H9 (cell line): ENCODE measurements around the gene DLG1. TPM values are rescaled to one million over a fixed set of nuclear protein-coding genes. Genes with fewer than 3 reads are reported as not detected.

ENCODE experiments used
- DNase-seq: peaks from one replicate; pipeline ENCODE4 v3.0.0-alpha.2; 2017
- H2AFZ ChIP-seq: one replicate; pipeline ENCODE4 v1.6.1; 2013; ENCODE audit warnings: mild to moderate bottlenecking, low read length, control low read depth, moderate library complexity
- H2AK5ac ChIP-seq: 2 replicates; pipeline ENCODE4 v1.6.1; 2013; ENCODE audit warnings: low read length, control low read depth, mixed read lengths; ENCODE audit not compliant: insufficient read length
- H2BK120ac ChIP-seq: one replicate; pipeline ENCODE4 v1.6.1; 2013; ENCODE audit warnings: low read depth, mild to moderate bottlenecking, low read length, control low read depth, inconsistent platforms; ENCODE audit not compliant: poor library complexity, severe bottlenecking
- H2BK12ac ChIP-seq: 2 replicates; pipeline ENCODE4 v1.6.1; 2013; ENCODE audit warnings: low read length, control low read depth, mixed read lengths, low read depth; ENCODE audit not compliant: insufficient read length
- H2BK15ac ChIP-seq: 2 replicates; pipeline ENCODE4 v1.6.1; 2013; ENCODE audit warnings: low read depth, low read length, control low read depth
- H2BK20ac ChIP-seq: one replicate; pipeline ENCODE4 v1.6.1; 2013; ENCODE audit warnings: low read depth, mild to moderate bottlenecking, low read length, control low read depth, inconsistent platforms; ENCODE audit not compliant: poor library complexity, severe bottlenecking
- H2BK5ac ChIP-seq: 2 replicates; pipeline ENCODE4 v1.6.1; 2013; ENCODE audit warnings: low read length, control low read depth, mixed read lengths; ENCODE audit not compliant: insufficient read length
- H3K14ac ChIP-seq: 2 replicates; pipeline ENCODE4 v1.6.1; 2013; ENCODE audit warnings: low read length, control low read depth; ENCODE audit not compliant: insufficient read depth
- H3K18ac ChIP-seq: 2 replicates; pipeline ENCODE4 v1.6.1; 2013; ENCODE audit warnings: low read depth, mild to moderate bottlenecking, mixed read lengths, low read length, control low read depth; ENCODE audit not compliant: insufficient read length
- H3K23ac ChIP-seq: 2 replicates; pipeline ENCODE4 v1.6.1; 2013; ENCODE audit warnings: low read length, control low read depth, mixed read lengths, low read depth; ENCODE audit not compliant: insufficient read length
- H3K23me2 ChIP-seq: 2 replicates; pipeline ENCODE4 v1.6.1; 2013; ENCODE audit warnings: low read depth, mild to moderate bottlenecking, mixed read lengths, low read length, control low read depth; ENCODE audit not compliant: insufficient read length, poor library complexity, severe bottlenecking
- H3K27ac ChIP-seq: 2 replicates; pipeline ENCODE4 v1.5.1; 2013; ENCODE audit warnings: low read length, control low read depth, mixed read lengths, low read depth; ENCODE audit not compliant: insufficient read length
- H3K27me3 ChIP-seq: 2 replicates; pipeline ENCODE4 v1.6.1; 2013; ENCODE audit warnings: low read length, control low read depth, inconsistent platforms; ENCODE audit not compliant: insufficient read depth
- H3K4ac ChIP-seq: 2 replicates; pipeline ENCODE4 v1.6.1; 2013; ENCODE audit warnings: low read depth, mild to moderate bottlenecking, control low read depth, inconsistent platforms, low read length, moderate library complexity
- H3K4me1 ChIP-seq: 2 replicates; pipeline ENCODE4 v1.6.1; 2013; ENCODE audit warnings: low read length, control low read depth, inconsistent platforms; ENCODE audit not compliant: insufficient read depth
- H3K4me2 ChIP-seq: 2 replicates; pipeline ENCODE4 v1.6.1; 2013; ENCODE audit warnings: low read length, control low read depth, mixed read lengths; ENCODE audit not compliant: insufficient read length, insufficient read depth
- H3K56ac ChIP-seq: 2 replicates; pipeline ENCODE4 v1.6.1; 2013; ENCODE audit warnings: low read depth, mild to moderate bottlenecking, mixed read lengths, low read length, control low read depth; ENCODE audit not compliant: insufficient read length
- H3K79me1 ChIP-seq: 2 replicates; pipeline ENCODE4 v1.6.1; 2013; ENCODE audit warnings: low read depth, mild to moderate bottlenecking, moderate library complexity, low read length, control low read depth, inconsistent platforms; ENCODE audit not compliant: insufficient read depth, poor library complexity, severe bottlenecking
- H3K79me2 ChIP-seq: 2 replicates; pipeline ENCODE4 v1.6.1; 2013; ENCODE audit warnings: low read length, control low read depth, inconsistent platforms; ENCODE audit not compliant: insufficient read depth
- H3K9ac ChIP-seq: 2 replicates; pipeline ENCODE4 v1.6.1; 2013; ENCODE audit warnings: low read length, control low read depth, mixed read lengths; ENCODE audit not compliant: insufficient read length; ENCODE audit errors: extremely low read depth
- H3K9me3 ChIP-seq: one replicate; pipeline ENCODE4 v1.6.1; 2013; ENCODE audit warnings: low read depth, low read length, inconsistent platforms; ENCODE audit not compliant: control insufficient read depth
- H3T11ph ChIP-seq: one replicate; pipeline ENCODE4 v1.6.1; 2013; ENCODE audit warnings: mild to moderate bottlenecking, low read length, control low read depth, inconsistent platforms
- H4K20me1 ChIP-seq: one replicate; pipeline ENCODE4 v1.6.1; 2013; ENCODE audit not compliant: control insufficient read depth, insufficient read length, insufficient read depth
- H4K5ac ChIP-seq: 2 replicates; pipeline ENCODE4 v1.6.1; 2013; ENCODE audit warnings: low read depth, mild to moderate bottlenecking, mixed read lengths, low read length, control low read depth; ENCODE audit not compliant: insufficient read length
- H4K8ac ChIP-seq: replicated peaks from 2 replicates; pipeline ENCODE4 v1.6.1; 2013; ENCODE audit warnings: low read length, control low read depth, mixed read lengths, low read depth; ENCODE audit not compliant: insufficient read length
- H4K91ac ChIP-seq: 2 replicates; pipeline ENCODE4 v1.6.1; 2013; ENCODE audit warnings: low read depth, mild to moderate bottlenecking, moderate library complexity, mixed read lengths, low read length, control low read depth; ENCODE audit not compliant: insufficient read length
- H3K27ac Mint-ChIP-seq, 3 experiments: 2 replicates in 2 of 3; 3 replicates in 1 of 3; pipeline ENCODE4 v1.8.0; 2020 to 2021; ENCODE audit warnings: mixed read lengths in 3 of 3, mild to moderate bottlenecking in 1 of 3, moderate library complexity in 1 of 3
- H3K27me3 Mint-ChIP-seq: 2 replicates; pipeline ENCODE4 v1.8.0; 2021; ENCODE audit warnings: low read depth, mild to moderate bottlenecking, moderate library complexity, mixed read lengths
- H3K36me3 Mint-ChIP-seq, 3 experiments: 2 replicates in 2 of 3; 3 replicates in 1 of 3; pipeline ENCODE4 v1.8.0; 2020 to 2021; ENCODE audit warnings: low read depth in 3 of 3, mixed read lengths in 3 of 3; ENCODE audit not compliant: insufficient read depth in 1 of 3
- H3K4me1 Mint-ChIP-seq, 2 experiments: 2 replicates each; pipeline ENCODE4 v1.8.0; 2020; ENCODE audit warnings: mixed read lengths in 2 of 2
- H3K4me3 Mint-ChIP-seq, 2 experiments: 2 replicates in 1 of 2; 3 replicates in 1 of 2; pipeline ENCODE4 v1.8.0; 2020 to 2021; ENCODE audit warnings: mild to moderate bottlenecking in 2 of 2, mixed read lengths in 2 of 2, moderate library complexity in 1 of 2
- H3K9me3 Mint-ChIP-seq, 2 experiments: 2 replicates in 1 of 2; 3 replicates in 1 of 2; pipeline ENCODE4 v1.8.0; 2020; ENCODE audit warnings: mild to moderate bottlenecking in 2 of 2, mixed read lengths in 2 of 2, moderate library complexity in 1 of 2
- WGBS: extraction: QIAGEN DNeasy Blood & Tissue Kit; methylation state at CpG from one replicate; pipeline ENCODE4 v1.1.7; 2013; ENCODE audit warnings: missing lambda C conversion rate, low lambda C conversion rate, mixed read lengths; ENCODE audit not compliant: insufficient read length; ENCODE audit errors: extremely low coverage; 5-methylcytosine and 5-hydroxymethylcytosine counted together
- total RNA-seq: library from RNA; stranded (reverse); gene quantifications from 2 replicates; pipeline ENCODE4 v1.2.1, GENCODE V29; 2021
- TF ChIP-seq, protein P1 (sequence below): fragments of 200-600 bp; sonication (generic); conservative IDR thresholded peaks from 3 replicates; pipeline ENCODE4 v1.8.0; 2021; ENCODE audit warnings: antibody characterized with exemption, mild to moderate bottlenecking

Gene DLG1
- total RNA-seq, 1 experiment from 2014 or later = 84.1 TPM

DNA sequence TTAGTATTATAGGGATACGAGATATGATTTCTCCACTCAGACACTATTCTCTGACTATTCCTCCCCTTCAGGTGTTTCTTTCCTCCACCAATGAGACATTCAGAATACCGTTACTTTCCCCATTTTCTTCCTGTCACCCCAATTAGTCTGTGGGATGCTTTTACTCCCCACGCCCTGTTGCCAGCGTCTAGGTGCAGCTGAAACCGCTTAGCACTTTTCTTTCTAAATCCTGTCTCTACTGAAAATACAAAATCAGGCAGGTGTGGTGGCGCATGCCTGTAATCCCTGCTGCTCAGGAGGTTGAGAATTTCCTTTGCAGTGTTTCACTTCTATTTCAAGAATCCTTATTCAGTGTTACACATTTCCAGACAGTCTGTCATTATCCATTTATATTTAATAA is 49.6 kb upstream of the DLG1 start:
- no peak for DNase-seq
- Histone ChIP-seq H2AFZ (no peak overlapping the region), H2BK12ac (no peak overlapping the region), H4K91ac (no peak overlapping the region), H3K4ac (no peak overlapping the region), H3K18ac (no peak overlapping the region), H2BK15ac (no peak overlapping the region), H3K9me3 (no peaks in the 10 kb centered on the region), H3K23me2 (no peaks in the 10 kb centered on the region), H4K20me1 (peaks cover 2% of the 10 kb centered on the region), H3K27me3 (no peaks in the 10 kb centered on the region), H4K5ac (no peak overlapping the region), H4K8ac (no peak overlapping the region), H3K4me2 (no peak overlapping the region), H3K14ac (no peak overlapping the region), H2BK20ac (no peak overlapping the region), H2AK5ac (no peak overlapping the region), H3T11ph (no peak overlapping the region), H3K9ac (no peak overlapping the region), H3K23ac (no peak overlapping the region), H3K27ac (no peak overlapping the region), H3K79me1 (no peaks in the 10 kb centered on the region), H3K56ac (no peak overlapping the region), H3K79me2 (no peaks in the 10 kb centered on the region), H3K4me1 (no peaks in the 10 kb centered on the region), H2BK120ac (no peak overlapping the region), H2BK5ac (no peak overlapping the region)
- peaks cover 14 to 23% of the 10 kb centered on the region in 2 experiments for H3K4me1 Mint-ChIP-seq
- H3K27me3 Mint-ChIP-seq = peaks cover 3% of the 10 kb centered on the region; the same call in 1 of the 2 replicates
- H3K4me3 Mint-ChIP-seq = no peak overlapping the region
- H3K36me3 Mint-ChIP-seq = no peaks in the 10 kb centered on the region
- no peak overlapping the region for H3K27ac Mint-ChIP-seq
- TF ChIP-seq, protein P1, sequence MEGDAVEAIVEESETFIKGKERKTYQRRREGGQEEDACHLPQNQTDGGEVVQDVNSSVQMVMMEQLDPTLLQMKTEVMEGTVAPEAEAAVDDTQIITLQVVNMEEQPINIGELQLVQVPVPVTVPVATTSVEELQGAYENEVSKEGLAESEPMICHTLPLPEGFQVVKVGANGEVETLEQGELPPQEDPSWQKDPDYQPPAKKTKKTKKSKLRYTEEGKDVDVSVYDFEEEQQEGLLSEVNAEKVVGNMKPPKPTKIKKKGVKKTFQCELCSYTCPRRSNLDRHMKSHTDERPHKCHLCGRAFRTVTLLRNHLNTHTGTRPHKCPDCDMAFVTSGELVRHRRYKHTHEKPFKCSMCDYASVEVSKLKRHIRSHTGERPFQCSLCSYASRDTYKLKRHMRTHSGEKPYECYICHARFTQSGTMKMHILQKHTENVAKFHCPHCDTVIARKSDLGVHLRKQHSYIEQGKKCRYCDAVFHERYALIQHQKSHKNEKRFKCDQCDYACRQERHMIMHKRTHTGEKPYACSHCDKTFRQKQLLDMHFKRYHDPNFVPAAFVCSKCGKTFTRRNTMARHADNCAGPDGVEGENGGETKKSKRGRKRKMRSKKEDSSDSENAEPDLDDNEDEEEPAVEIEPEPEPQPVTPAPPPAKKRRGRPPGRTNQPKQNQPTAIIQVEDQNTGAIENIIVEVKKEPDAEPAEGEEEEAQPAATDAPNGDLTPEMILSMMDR = no peak
- H3K9me3 Mint-ChIP-seq = no peaks in the 10 kb centered on the region
- WGBS = no CpG with 5 or more reads among the region's 6 CpGs
